DND-41 (cell line): ENCODE measurements around the gene SCUBE1.

Experiments used
- CTCF ChIP-seq: IDR thresholded peaks from 2 replicates; pipeline ENCODE4 v1.5.1; 2012; ENCODE audit warnings: borderline replicate concordance, low read length, moderate library complexity, mild to moderate bottlenecking; ENCODE audit not compliant: poor library complexity, severe bottlenecking; ENCODE audit errors: extremely low read depth
- EZH2 ChIP-seq: IDR thresholded peaks from 3 replicates; pipeline ENCODE4 v1.6.1; 2012; ENCODE audit warnings: borderline replicate concordance, low read depth, mild to moderate bottlenecking, moderate library complexity, low read length, inconsistent platforms; ENCODE audit not compliant: severe bottlenecking

GRCh38 chr22:43377896-43378704 lies 34.9 kb upstream of the SCUBE1 start:
- TF ChIP-seq CTCF (no peak), EZH2 (no peak)
